GM18511 (cell line): ENCODE data around the gene KLHL29.
"Not testable (repeated sequence)": the region's sequence is repeated elsewhere in the genome, so short reads cannot be mapped to it uniquely, and the experiment has no call there.

Source experiments
- ATAC-seq: cut with Tn5 transposase; IDR thresholded peaks from one replicate; pipeline ENCODE4 v1.9.1; 2021; ENCODE audit warnings: mild to moderate bottlenecking, moderate library complexity; ENCODE audit not compliant: unreplicated experiment

Gene KLHL29

GRCh38 chr2:23698721-23699579, 314.0 kb downstream of the KLHL29 start:
- ATAC-seq: no peak

GRCh38 chr2:23699580-23699925, 314.6 kb downstream of the KLHL29 start:
- no peak for ATAC-seq

GRCh38 chr2:23700627-23701026, 315.6 kb downstream of the KLHL29 start:
- ATAC-seq: no peak

GRCh38 chr2:23703037-23703582, 318.1 kb downstream of the KLHL29 start:
- ATAC-seq: no peak

- no peak for ATAC-seq
These were observed 318.8 kb downstream of the KLHL29 start for GRCh38 chr2:23703583-23704385.

GRCh38 chr2:23705771-23706612, 321.0 kb downstream of the KLHL29 start:
- no peak for ATAC-seq

- no peak for ATAC-seq
These were observed 321.7 kb downstream of the KLHL29 start for GRCh38 chr2:23706613-23707078.

GRCh38 chr2:23707096-23707495, 322.1 kb downstream of the KLHL29 start:
- no peak for ATAC-seq

GRCh38 chr2:23708771-23709170, 323.8 kb downstream of the KLHL29 start:
- no peak for ATAC-seq

GRCh38 chr2:23709311-23709710, 324.3 kb downstream of the KLHL29 start:
- ATAC-seq: no peak

GRCh38 chr2:23711979-23712755, 327.2 kb downstream of the KLHL29 start:
- no peak for ATAC-seq

GRCh38 chr2:23712756-23713151, 327.8 kb downstream of the KLHL29 start:
- ATAC-seq: no peak

GRCh38 chr2:23713351-23713750, 328.4 kb downstream of the KLHL29 start:
- no peak for ATAC-seq

- ATAC-seq: no peak
These were observed 334.1 kb downstream of the KLHL29 start for GRCh38 chr2:23718931-23719700.

GRCh38 chr2:23719716-23720115, 334.7 kb downstream of the KLHL29 start:
- no peak for ATAC-seq

GRCh38 chr2:23720705-23721453, 335.9 kb downstream of the KLHL29 start:
- ATAC-seq: no peak

GRCh38 chr2:23721454-23721826, 336.5 kb downstream of the KLHL29 start:
- no peak for ATAC-seq

- no peak for ATAC-seq
These were observed 337.3 kb downstream of the KLHL29 start for GRCh38 chr2:23722255-23722654.

GRCh38 chr2:23723029-23723428, 338.1 kb downstream of the KLHL29 start:
- ATAC-seq: not testable (repeated sequence)
